ENCODE data around the gene PRR5L.

The PRR5L gene

DNA sequence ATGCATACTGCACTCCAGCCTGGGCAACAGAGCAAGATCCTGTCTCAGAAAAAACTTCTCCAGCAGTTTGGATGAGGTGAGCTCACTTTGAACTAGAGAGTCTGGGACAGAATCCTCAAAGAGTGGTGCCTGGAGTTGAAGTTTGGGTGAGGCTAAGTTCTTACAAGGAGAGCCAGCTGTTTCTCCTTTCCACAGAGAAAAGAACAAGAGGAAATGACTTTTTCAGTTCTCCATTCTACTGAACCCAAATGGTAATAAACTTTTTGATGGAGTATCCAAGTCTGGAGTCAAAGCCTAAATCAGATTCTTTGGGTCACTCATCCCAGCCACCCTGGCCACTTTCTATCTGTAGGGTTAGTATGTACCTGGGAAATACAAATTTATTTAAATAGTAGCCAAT, 111.3 kb downstream of the PRR5L start:
- DNase-seq: no peak

DNA sequence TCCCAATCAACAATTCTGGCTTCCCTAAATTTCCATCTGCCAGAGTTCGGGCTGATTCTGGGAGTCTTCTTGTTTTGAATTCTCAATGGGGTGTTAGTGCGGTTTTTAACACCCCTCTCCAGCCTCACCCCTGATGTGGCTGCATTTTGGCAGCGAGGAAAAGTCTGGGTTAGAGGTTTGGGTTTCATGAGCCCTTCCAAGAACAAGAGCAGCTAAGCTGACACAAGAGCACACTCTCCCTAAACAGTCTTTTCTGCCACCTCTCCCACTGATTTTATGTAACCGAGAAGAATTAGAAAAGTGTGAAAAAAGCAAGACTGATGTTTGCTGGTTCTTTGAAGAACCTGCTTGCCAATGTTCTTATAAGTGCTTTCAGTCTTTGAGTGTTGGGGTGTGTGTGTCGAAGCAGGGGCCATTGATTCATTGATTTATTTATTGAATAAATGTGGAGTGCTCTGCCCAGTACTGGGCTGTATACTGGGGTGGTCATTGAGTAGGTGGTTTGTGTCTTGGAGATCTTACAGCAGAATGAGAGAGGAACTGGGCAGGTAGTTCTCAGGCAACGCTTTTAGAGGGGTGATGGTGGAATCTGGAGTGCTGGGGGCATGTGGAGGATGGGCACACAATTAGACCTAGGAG, 112.5 kb downstream of the PRR5L start:
- DNase-seq: no peak

- no peak for DNase-seq
These were observed 113.2 kb downstream of the PRR5L start for GRCh38 chr11:36409152-36409816.

DNA sequence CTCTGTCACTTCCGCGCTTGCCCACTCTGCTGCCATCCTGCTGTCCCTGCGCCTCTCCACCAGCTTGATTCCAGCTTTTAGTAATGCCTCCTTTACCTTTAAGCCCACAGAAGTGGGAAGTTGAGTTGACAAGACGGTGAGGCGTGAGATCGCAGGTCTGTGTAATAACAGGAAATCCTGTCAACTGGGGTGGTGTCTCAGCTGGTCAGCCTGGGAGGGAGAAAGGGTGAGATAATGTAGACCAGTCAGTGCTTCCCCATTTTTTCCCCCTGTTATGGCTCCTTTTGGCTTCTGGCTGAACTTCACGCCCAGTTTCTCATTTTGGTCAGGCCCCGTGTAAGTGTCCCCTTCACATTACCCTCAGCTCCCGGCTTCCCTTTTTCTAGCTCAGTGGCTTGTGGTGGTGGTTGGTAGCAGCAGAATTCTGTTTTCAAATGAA, 115.1 kb downstream of the PRR5L start:
- no peak for DNase-seq

DNA sequence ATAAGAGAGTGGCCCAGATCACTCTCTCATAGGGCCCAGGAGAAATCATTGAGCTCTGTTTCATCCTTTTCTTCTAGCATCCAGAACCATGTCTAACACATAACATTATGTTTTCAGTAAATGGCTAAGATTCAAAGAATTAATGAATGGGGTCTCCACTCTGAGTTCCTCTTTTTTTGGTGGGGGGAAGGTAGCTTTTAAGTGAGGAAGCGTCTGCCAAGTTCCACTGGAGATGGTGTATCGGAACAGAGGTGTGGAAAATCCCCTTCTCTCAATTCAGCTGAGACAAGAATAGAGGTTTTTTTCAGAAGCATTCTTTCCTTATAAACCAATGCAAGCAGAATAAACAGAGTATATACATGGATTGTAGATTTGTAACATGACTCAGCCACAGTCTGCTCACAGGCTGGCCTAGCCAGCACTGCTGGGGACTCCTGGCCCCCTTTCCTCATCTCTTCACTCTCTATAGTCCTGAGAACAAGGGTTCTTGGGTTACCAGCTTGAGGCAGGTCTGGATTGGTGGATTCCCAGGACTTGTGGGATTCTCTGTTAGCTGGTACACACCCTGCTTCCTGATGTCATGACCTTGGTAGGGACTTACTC, 116.8 kb downstream of the PRR5L start:
- DNase-seq: no peak

DNA sequence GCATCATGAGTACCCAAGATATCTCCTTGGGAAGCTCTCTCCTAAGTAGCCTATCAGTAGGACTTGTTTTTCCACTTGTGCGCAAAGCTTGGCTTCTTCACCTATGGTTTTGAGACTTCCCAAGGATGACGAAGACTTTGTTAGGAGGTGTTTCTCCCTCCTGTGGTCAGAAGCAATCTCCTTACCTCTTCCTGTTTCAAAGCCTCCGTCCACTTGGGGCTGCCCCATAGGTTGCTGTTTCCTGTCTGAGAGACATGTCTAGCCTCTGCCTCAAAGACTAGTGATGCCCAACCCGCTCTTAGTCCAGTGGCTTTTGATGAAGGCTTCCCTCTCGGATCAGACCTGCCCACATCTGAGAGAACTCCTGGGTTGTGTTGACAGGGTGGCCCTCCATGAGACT, 121.1 kb downstream of the PRR5L start:
- DNase-seq: no peak

DNA sequence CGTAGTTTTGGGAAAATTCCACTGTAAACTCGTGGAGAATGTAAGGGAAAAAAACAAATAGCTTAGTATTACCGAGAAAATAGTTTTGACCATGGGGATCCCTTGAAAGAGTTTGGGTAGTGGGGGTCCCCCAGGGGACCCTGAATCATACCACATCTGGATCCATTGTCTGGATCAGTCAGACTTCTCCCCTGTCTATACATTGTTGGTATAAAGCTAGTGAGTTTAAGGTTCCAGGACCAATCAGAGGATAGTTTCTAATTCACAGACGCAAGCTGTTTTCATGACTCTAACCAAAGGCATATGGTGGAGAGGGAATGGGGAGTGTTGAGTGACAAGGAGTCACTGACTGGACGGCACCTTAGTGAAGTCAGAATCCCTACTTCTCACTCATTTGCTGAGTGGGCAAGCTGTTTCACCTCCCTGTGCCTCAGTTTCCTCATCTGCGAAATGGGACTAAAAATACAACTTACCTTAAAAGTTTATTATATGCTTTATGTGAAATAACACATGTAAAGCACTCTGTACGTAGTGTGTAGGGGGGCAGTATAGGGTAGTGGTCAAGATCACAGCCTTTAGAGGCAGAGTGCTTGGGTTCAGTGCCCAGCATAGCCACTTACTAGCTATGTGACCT, 123.8 kb downstream of the PRR5L start:
- no peak for DNase-seq

- DNase-seq: no peak
These were observed 125.6 kb downstream of the PRR5L start for GRCh38 chr11:36421546-36422155.

- no peak for DNase-seq
These were observed 129.5 kb downstream of the PRR5L start for GRCh38 chr11:36425561-36426081.

- no peak for DNase-seq
These were observed 130.2 kb downstream of the PRR5L start for GRCh38 chr11:36426226-36426848.

GRCh38 chr11:36427079-36427478, 131.0 kb downstream of the PRR5L start:
- DNase-seq: no peak

DNA sequence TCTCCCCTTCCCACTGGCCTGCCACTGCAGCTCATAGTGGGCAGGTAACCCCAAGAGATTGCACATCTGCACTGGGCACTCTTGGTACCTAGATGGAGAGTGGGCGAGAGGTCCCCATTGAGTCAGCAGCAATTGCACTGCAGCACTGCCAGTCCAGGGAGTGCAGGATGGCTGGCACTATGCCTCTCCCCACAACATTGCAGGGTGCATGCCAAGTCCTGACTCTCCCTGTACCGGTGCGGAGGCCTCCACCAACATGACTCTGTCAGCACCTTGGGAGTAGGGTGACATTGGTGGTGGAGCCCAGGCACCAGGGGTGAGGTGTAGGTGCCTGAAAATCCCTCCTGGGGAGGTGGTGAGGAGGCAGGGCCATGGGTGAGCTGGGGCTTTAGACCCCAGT, 131.8 kb downstream of the PRR5L start:
- DNase-seq: no peak

GRCh38 chr11:36431429-36432092, 135.5 kb downstream of the PRR5L start:
- no peak for DNase-seq

DNA sequence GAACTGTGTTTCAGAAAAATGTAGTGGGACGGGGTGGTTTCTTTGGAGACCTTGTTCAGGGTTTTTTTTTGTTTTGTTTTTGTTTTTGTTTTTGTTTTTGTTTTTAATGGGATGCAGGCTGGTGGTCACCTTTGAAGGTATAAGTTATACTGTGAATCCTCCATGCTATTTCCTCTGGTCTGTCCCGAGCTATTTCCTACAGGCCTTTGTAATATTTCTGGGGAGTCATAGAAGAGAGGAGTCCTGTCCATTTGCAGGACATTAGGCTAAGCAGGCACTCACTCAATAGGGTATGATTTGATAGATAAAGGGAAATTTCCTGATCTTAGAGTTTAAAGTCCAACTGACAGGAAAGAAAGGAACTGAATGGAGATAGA, 136.0 kb downstream of the PRR5L start:
- DNase-seq: no peak

DNA sequence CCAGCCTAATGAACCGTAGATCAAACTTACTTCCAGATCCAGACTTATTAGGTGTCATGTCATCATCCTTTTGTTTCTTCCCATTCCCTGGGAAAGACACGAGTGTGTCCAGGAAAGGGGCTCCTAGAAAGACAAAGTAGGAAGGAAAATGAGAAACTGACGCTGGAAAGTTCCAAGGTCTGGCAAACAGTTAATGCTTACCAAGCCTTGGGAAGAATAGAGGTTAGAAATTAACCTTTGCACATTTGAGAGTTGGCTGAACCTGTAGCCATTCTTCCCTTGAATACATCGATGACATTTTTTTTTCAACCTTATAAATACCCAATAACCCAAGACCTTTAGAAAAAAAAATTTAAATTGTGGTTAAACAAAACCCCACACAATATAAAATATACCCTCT, 136.7 kb downstream of the PRR5L start:
- no peak for DNase-seq

DNA sequence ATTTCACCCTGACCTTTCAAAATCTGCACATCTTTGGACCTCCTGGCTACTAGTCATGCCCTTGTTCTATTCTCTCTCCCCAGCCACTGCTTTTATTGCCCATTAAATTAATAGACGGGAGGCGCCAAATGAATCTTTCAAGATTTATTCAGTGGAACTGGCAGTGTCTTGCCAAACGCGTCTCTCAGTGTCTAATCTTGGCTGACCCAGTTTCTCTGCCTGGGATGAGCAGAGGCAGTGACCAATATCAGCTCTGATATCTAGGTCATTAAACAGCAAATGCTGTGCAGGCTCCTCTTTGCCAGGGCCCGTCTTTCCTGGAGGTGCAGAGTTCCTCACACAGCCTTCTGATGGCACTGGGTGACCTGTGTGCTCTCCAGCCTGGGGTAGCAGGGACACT, 140.0 kb downstream of the PRR5L start:
- DNase-seq: no peak

- DNase-seq: no peak
These were observed 140.5 kb downstream of the PRR5L start for GRCh38 chr11:36436589-36436988.

DNA sequence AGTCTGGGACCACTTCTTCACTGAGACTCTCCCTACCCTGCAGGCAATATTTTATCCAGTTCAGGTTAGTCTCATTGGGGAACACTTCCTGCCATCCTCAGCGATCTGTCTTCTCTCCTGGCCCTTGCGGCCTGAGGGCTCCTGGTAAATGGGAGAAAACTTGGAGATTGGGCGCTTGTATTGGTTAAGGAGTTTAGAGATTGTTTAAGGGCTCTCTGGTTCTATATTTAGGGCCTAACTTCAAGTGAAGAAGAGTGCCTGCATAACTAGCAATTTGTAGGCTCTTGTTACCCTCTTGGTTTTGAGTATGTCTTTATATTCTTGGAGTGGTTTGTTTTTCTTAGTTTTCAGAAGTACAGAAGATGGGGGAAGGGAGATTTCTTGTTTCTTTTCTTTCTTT, 141.3 kb downstream of the PRR5L start:
- DNase-seq: no peak

- DNase-seq: no peak
These were observed 142.0 kb downstream of the PRR5L start for GRCh38 chr11:36438126-36438525.

DNA sequence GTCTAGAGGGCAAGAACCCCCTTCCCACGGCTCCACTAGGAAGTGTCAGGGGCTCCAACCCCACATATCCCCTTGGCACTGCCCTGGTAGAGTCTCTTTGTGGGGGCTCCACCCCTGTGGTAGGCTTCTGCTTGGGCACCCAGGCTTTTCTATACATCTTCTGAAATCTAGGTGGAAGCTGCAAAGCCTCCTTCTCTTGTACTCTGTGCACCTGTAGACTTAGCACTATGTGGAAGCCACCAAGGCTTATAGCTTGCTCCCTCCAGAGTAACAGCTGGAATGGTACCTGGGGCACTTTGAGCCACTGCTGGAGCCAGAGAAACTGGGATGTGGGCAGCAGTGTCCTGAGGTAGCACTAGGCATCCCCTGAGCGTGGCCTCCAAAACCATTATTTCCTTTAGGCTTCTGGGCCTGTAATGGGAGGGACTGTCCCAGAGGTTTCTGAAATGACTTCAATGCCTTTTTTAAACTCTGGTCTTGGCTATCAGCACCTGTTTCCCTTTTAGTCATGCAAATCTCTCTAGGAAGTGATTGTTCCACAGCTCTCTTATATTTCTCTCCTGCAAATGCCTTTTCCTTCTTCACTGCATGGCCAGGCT, 145.6 kb downstream of the PRR5L start:
- DNase-seq: no peak

DNA sequence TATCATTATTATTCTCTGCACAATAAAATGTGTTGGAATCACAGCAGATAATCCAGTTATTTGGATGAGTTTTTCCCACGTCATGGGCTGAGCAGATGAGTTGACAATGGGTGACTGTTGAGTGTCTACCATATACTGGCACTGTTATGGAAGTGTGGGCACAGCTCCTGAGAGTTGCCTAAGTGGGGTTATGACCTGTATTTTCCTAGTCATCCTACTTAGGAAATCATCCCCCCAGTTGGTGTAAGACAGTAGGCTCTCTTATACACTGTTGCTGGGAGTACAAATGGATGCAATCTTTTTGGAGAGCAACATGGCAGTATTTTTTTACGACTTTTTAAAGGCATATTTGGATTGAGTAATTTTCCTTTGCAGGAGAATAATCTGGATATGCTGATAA, 147.6 kb downstream of the PRR5L start:
- no peak for DNase-seq

GRCh38 chr11:36446135-36446534, 150.0 kb downstream of the PRR5L start:
- DNase-seq: no peak
